IPS-11a (cell line): ENCODE data around the gene CYP24A1.

Experiments
- H3K4me3 ChIP-seq: one replicate; pipeline ENCODE4 v1.5.1; 2013; ENCODE audit warnings: low read depth, low read length, control low read depth

CYP24A1 gene

GRCh38 chr20:54173653-54174456 lies at the start of gene CYP24A1:
Gene CYP24A1 (minus strand): TSS chr20:54173986. CDS start chr20:54173579, 407 bp downstream.
- peak within 1 kb of the TSS; percentile 27 for H3K4me3 ChIP-seq

DNA sequence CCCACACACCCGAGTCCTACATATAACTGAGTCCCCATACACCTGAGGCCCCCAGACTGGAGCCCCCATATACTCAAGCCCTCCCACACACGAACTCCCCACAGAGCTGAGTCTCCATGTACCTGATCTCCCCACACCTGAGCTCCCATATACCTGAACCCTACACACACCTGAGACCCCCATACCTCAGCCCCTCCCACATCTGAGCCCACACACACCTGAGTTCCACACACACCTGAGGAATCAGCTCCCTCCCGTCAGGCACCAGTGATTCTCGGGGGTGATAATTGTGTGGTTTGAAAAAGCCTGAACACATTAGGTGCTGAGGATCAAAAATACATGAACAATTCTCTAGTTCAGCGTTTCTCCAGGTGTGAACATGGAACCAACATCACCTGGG lies 49.5 kb upstream of the CYP24A1 start:
- no peak overlapping the region for H3K4me3 ChIP-seq

- H3K4me3 ChIP-seq = no peak overlapping the region
Measured at GRCh38 chr20:54221996-54222890, 48.5 kb upstream of the CYP24A1 start.

DNA sequence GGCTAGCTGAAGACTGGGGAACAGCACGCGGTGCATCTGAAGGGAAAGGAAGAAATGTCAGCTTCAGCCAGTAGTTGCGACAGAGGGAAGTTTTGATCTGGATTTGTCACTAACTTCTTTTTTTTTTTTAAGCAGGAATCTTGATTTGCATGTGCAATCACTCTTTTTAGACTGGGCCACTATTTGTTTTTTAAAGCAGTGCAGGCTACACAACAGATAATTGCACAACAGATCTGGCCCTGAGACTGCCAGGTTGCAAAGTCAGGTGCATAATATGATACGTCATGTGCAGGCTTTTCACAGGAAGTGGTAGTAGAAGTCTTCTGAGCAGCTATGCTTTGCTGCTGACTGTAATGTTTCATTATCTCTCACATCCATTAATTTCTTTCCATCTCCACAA lies 47.6 kb upstream of the CYP24A1 start:
- H3K4me3 ChIP-seq = no peak overlapping the region

- H3K4me3 ChIP-seq = no peak overlapping the region
Measured at GRCh38 chr20:54220722-54221121, 46.9 kb upstream of the CYP24A1 start.

DNA sequence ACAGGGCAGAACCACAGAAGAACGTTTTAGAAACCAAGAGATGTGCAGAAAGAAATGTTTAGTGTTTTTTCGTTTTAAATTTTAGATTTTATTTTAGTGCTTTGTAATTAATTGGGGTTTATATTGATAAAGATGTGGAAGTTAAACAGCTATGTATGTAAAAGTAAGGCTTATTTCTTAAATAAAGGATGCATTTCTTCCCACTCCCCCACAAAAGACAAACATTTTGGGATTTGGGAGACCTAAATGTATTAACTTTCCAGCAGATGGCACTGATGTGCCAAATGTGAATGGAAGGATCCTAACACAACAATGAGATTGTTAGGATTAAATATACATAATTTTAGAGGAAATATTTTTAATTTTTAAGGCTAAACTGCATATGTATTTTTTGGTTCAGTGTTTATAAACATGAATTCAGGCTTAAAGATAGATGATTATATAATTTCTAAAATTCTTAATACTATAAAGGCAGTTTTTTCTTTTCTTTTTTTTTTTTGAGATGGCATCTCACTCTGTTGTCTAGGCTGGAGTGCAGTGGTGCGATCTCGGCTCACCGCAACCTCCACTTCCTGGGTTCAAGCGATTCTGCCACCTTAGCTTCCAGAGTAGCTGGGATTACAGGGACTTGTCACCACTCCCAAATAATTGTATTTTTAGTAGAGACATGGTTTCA lies 46.1 kb upstream of the CYP24A1 start:
- H3K4me3 ChIP-seq = no peak overlapping the region

- no peak overlapping the region for H3K4me3 ChIP-seq
Measured at GRCh38 chr20:54218470-54218869, 44.7 kb upstream of the CYP24A1 start.

DNA sequence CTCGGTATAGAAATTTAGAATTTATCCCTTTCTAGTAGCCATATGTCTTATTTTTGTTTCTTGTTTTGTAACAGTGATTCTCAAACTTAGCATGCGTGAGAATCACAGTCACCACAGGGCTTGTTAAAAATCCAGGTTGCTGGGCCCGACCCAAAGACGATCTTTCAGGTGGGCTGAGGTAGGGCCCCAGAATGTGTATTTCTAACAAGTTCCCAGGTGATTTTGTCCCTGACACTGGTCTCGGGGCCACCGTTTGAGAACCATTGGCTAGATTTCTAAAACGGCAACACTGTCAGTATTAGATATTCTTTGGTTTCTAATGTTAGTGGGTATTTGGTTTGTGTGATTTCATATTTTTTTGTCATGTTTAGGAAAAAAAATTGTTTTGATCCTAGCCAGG lies 44.0 kb upstream of the CYP24A1 start:
- H3K4me3 ChIP-seq = no peak overlapping the region

DNA sequence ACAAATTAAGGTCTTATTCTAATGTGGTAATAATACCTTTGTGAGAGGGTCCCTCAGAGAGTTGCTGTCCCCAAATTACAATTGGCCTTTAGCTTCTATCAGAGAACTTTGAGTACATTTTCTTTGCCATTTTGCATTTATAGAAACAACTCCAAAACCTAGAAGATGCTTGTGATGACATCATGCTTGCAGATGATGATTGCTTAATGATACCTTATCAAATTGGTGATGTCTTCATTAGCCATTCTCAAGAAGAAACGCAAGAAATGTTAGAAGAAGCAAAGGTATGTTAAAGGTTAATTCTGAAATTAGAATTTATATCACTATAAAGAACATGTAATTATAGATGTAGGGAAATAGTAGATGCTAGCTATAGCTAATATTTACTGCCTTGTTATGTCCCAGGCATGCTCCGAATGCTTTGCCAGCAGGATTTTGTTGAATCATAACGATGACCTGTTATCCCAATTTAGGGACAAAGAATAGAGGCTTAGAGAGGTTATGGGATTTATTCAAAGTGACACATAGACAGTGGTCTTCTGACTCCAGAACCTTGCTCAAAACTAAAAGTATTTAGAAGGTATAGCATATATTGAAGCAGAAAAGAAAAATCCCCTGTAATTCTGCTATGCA lies 41.5 kb upstream of the CYP24A1 start:
- H3K4me3 ChIP-seq = no peak overlapping the region

GRCh38 chr20:54214566-54214965 lies 40.8 kb upstream of the CYP24A1 start:
- H3K4me3 ChIP-seq = no peak overlapping the region

DNA sequence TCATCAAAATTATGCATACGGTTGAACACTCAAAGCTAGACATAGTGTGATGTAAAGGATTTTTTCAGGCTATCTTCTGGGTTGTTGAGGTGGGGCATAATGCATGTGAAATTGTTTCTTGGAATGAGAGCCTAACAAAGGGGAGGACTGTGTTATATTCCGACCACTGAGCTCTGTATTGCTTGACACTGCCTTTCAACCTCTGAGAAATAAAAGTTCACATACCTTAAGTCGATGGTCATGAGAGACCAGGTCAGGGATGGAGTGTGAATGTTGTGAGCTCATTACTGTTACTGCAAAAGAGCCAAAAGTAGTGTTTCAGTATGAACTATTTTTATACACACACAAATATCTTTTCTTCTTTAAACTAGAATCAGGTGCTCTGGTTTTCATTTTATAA lies 39.1 kb upstream of the CYP24A1 start:
- H3K4me3 ChIP-seq = no peak overlapping the region

DNA sequence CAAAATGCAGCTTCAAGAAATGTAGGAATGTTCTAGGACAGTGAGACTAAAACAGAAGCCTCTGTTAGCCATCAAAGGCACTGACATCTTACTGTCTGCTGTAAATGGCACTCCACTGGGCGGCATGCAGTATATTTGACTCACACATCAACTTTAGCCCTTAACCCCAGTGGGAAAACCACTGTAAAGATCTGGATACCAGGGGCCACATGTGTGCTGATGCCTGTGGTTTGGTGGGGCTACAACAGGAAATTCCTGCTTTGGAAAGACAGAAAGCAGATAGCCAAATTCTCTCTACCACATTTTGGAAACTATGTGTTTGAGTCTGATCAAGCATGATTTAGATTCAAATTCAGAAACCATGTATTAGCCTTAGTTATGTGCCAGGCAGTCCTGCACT lies 38.4 kb upstream of the CYP24A1 start:
- H3K4me3 ChIP-seq = no peak overlapping the region

DNA sequence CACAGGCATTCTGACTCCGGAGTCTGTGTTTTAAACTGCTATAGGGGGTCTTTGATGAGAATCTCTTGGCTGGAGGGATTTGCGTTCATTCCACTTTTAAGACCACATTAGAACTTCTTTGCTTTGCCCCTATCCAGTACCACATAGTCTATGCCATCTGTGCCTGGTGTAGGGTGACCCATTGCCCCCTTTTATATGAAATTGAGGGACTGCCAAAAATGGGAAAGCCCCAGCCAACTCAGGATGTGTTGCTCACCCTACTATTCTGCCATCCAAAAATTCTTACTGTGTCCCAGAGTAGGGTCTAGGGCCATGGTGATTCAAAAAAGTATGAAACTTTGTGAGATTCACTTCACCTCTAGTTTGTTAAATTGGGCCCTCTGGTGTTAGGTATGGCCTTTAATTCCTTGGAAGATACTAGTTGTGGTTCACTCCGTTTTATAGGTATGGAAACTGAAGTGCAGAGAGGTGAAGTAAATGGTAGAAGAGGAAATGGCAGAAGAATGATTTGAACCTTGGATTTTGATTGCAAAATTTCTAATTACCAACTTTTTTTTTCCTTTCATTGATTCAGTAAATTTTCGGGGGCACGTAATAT lies 35.5 kb upstream of the CYP24A1 start:
- H3K4me3 ChIP-seq = peak overlapping the region; percentile 98

GRCh38 chr20:54208548-54209176 lies 34.9 kb upstream of the CYP24A1 start:
- peak overlapping the region; percentile 98 for H3K4me3 ChIP-seq

- peak within 1 kb of the TSS; percentile 98 for H3K4me3 ChIP-seq
Measured at GRCh38 chr20:54207743-54208547, 34.2 kb upstream of the CYP24A1 start, which contains the start of gene PFDN4. Gene PFDN4 (plus strand): TSS chr20:54208087. CDS start chr20:54208101, 14 bp downstream.

GRCh38 chr20:54207053-54207742 lies 33.4 kb upstream of the CYP24A1 start:
- peak overlapping the region; percentile 98 for H3K4me3 ChIP-seq

DNA sequence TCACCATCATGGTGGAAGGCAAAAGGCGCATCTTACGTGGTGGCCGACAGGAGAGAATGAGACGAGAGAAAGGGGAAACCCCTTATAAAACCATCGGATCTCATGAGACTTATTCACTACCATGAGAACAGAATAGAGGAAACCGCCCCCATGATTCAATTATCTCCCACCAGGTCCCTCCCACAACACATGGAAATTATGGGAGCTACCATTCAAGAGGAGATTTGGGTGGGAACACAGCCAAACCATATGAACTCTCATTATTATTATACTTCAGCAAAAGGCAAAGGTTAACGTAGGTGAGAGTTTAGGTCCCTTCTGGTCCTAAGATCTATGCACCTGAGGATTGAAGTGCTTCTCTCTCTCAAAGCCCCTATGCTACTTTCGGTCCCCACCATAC lies 31.7 kb upstream of the CYP24A1 start:
- no peak overlapping the region for H3K4me3 ChIP-seq

GRCh38 chr20:54204481-54204880 lies 30.7 kb upstream of the CYP24A1 start:
- no peak overlapping the region for H3K4me3 ChIP-seq

GRCh38 chr20:54204063-54204462 lies 30.3 kb upstream of the CYP24A1 start:
- H3K4me3 ChIP-seq = no peak overlapping the region
